ENCODE data around the gene CDK5R2.

The CDK5R2 gene

GRCh38 chr2:218999881-219000568, 40.6 kb downstream of the CDK5R2 start:
- peaks cover 90 to 95% of the 10 kb centered on the region in 2 donors for H3K27me3 Mint-ChIP-seq
- no peak overlapping the region for H3K4me3 Mint-ChIP-seq
- no peaks in the 10 kb centered on the region for H3K9me3 Mint-ChIP-seq
- H3K27ac Mint-ChIP-seq = no peak overlapping the region
- H3K4me1 Mint-ChIP-seq = peaks cover 25 to 42% of the 10 kb centered on the region in 2 donors
- no peaks in the 10 kb centered on the region for H3K36me3 Mint-ChIP-seq
- ATAC-seq (replicated peaks) (no peak), DNase-seq (no peak)

GRCh38 chr2:219000569-219000960, 41.1 kb downstream of the CDK5R2 start:
- Mint-ChIP-seq H3K4me1 (peaks cover 22 to 42% of the 10 kb centered on the region in 2 donors), H3K27ac (no peak overlapping the region), H3K9me3 (no peaks in the 10 kb centered on the region), H3K27me3 (peaks cover 90 to 95% of the 10 kb centered on the region in 2 donors), H3K36me3 (no peaks in the 10 kb centered on the region), H3K4me3 (no peak overlapping the region)
- ATAC-seq (replicated peaks) = no peak
- DNase-seq = no peak

- ATAC-seq (replicated peaks) = no peak
- no peak for DNase-seq
- peaks cover 90 to 95% of the 10 kb centered on the region in 2 donors for H3K27me3 Mint-ChIP-seq
- H3K36me3 Mint-ChIP-seq = peaks cover 0 to 1% of the 10 kb centered on the region in 2 donors
- peaks cover 18 to 37% of the 10 kb centered on the region in 2 donors for H3K4me1 Mint-ChIP-seq
- no peak overlapping the region for H3K27ac Mint-ChIP-seq
- H3K4me3 Mint-ChIP-seq = no peak overlapping the region
- no peaks in the 10 kb centered on the region for H3K9me3 Mint-ChIP-seq
Measured at GRCh38 chr2:219001100-219001576, 41.7 kb downstream of the CDK5R2 start.

GRCh38 chr2:219001577-219002394, 42.3 kb downstream of the CDK5R2 start:
- peaks cover 0 to 1% of the 10 kb centered on the region in 2 donors for H3K36me3 Mint-ChIP-seq
- H3K9me3 Mint-ChIP-seq = no peaks in the 10 kb centered on the region
- H3K4me3 Mint-ChIP-seq = peak overlapping the region; percentile 65 to 66
- peaks cover 85 to 95% of the 10 kb centered on the region in 2 donors for H3K27me3 Mint-ChIP-seq
- peaks cover 16 to 34% of the 10 kb centered on the region in 2 donors for H3K4me1 Mint-ChIP-seq
- DNase-seq (no peak), ATAC-seq (replicated peaks) (peak; percentile 62 to 66)
- H3K27ac Mint-ChIP-seq = peak overlapping the region; percentile 60

GRCh38 chr2:219002395-219003266, 43.2 kb downstream of the CDK5R2 start:
- DNase-seq (no peak), ATAC-seq (replicated peaks) (peak; percentile 23 to 31)
- H3K36me3 Mint-ChIP-seq = peaks cover 0 to 1% of the 10 kb centered on the region in 2 donors
- peak overlapping the region; percentile 74 for H3K27ac Mint-ChIP-seq
- H3K9me3 Mint-ChIP-seq = no peaks in the 10 kb centered on the region
- peaks cover 14 to 34% of the 10 kb centered on the region in 2 donors for H3K4me1 Mint-ChIP-seq
- H3K4me3 Mint-ChIP-seq = peak overlapping the region; percentile 66 to 72
- peaks cover 85 to 95% of the 10 kb centered on the region in 2 donors for H3K27me3 Mint-ChIP-seq

- Mint-ChIP-seq H3K9me3 (peaks cover 0 to 1% of the 10 kb centered on the region in 2 donors), H3K4me1 (peaks cover 14 to 34% of the 10 kb centered on the region in 2 donors), H3K27me3 (peaks cover 83 to 95% of the 10 kb centered on the region in 2 donors), H3K27ac (no peak overlapping the region), H3K36me3 (peaks cover 0 to 1% of the 10 kb centered on the region in 2 donors), H3K4me3 (peak overlapping the region in 1 of 2 donors; percentile 17)
- DNase-seq (no peak), ATAC-seq (replicated peaks) (peak in 1 of 2 donors; percentile 17)
Measured at GRCh38 chr2:219003267-219003634, 43.8 kb downstream of the CDK5R2 start.

GRCh38 chr2:219003979-219004378, 44.5 kb downstream of the CDK5R2 start:
- no peak for DNase-seq
- no peak for ATAC-seq (replicated peaks)
- Mint-ChIP-seq H3K4me1 (peaks cover 14 to 34% of the 10 kb centered on the region in 2 donors), H3K27ac (no peak overlapping the region), H3K4me3 (no peak overlapping the region), H3K36me3 (peaks cover 0 to 1% of the 10 kb centered on the region in 2 donors), H3K27me3 (peaks cover 82 to 94% of the 10 kb centered on the region in 2 donors), H3K9me3 (peaks cover 0 to 1% of the 10 kb centered on the region in 2 donors)

- Mint-ChIP-seq H3K4me3 (no peak overlapping the region), H3K4me1 (peaks cover 0 to 5% of the 10 kb centered on the region in 2 donors), H3K27me3 (peaks cover 72 to 74% of the 10 kb centered on the region in 2 donors), H3K9me3 (peaks cover 0 to 1% of the 10 kb centered on the region in 2 donors), H3K36me3 (peaks cover 0 to 1% of the 10 kb centered on the region in 2 donors), H3K27ac (no peak overlapping the region)
- DNase-seq = no peak
- ATAC-seq (replicated peaks) = no peak
Measured at GRCh38 chr2:219009294-219009693, 49.8 kb downstream of the CDK5R2 start.

- Mint-ChIP-seq H3K4me1 (no peaks in the 10 kb centered on the region), H3K36me3 (peaks cover 0 to 1% of the 10 kb centered on the region in 2 donors), H3K27me3 (peaks cover 72 to 74% of the 10 kb centered on the region in 2 donors), H3K9me3 (peaks cover 0 to 1% of the 10 kb centered on the region in 2 donors), H3K4me3 (no peak overlapping the region), H3K27ac (no peak overlapping the region)
- ATAC-seq (replicated peaks) = peak; percentile 72 to 76
- DNase-seq = no peak
Measured at GRCh38 chr2:219010162-219010756, 50.8 kb downstream of the CDK5R2 start.

- H3K36me3 Mint-ChIP-seq = no peaks in the 10 kb centered on the region
- no peak overlapping the region for H3K27ac Mint-ChIP-seq
- peaks cover 68 to 74% of the 10 kb centered on the region in 2 donors for H3K27me3 Mint-ChIP-seq
- no peak for ATAC-seq (replicated peaks)
- no peak overlapping the region for H3K4me3 Mint-ChIP-seq
- H3K4me1 Mint-ChIP-seq = no peaks in the 10 kb centered on the region
- DNase-seq = no peak
- peaks cover 0 to 1% of the 10 kb centered on the region in 2 donors for H3K9me3 Mint-ChIP-seq
Measured at GRCh38 chr2:219010873-219011272, 51.4 kb downstream of the CDK5R2 start.

All from stimulated activated naive B cell treated with anti-CD40 and anti-IgM and Interleukin-4, amounts not matched to agents 10 μg/mL and 1 μg/mL and 100 μg/mL, for 72 hours (primary cell).